GM12878 (cell line): ENCODE data around the gene MROH7. TPM values are rescaled to one million over a fixed set of nuclear protein-coding genes. Genes with fewer than 3 reads are reported as not detected.

Experiments used
- ATAC-seq: fragments of 200-7000 bp; cut with Tn5 transposase; 3 replicates; pipeline ENCODE4 v1.9.1; 2020; ENCODE audit warnings: mild to moderate bottlenecking, moderate library complexity
- BruUV-seq: library from RNA; stranded (reverse); fragments of 400-500 nt; replicated peaks from 2 replicates; lab custom pipeline; 2021; lab: Mats Ljungman, UMichigan
- CTCF ChIA-PET: fragments of 300-600 bp; sonication (Branson Sonifier 250); formaldehyde crosslinking; extraction: SDS; loops from one replicate; lab custom pipeline; 2021; ENCODE audit warnings: inconsistent platforms; lab: Yijun Ruan, JAX
- POLR2A ChIA-PET: fragments of 350-600 bp; formaldehyde crosslinking; extraction: SDS; loops from one replicate; lab custom pipeline; 2021; ENCODE audit warnings: inconsistent platforms; lab: Charles Lee
- RAD21 ChIA-PET: fragments of 300-600 bp; sonication (Branson Sonifier 250); formaldehyde crosslinking; loops from one replicate; lab custom pipeline; 2023; ENCODE audit warnings: antibody characterized with exemption; ENCODE audit not compliant: unreplicated experiment; lab: Charles Lee
- SMC1A ChIA-PET: fragments of 300-600 bp; sonication (Branson Sonifier 250); formaldehyde crosslinking; loops from one replicate; lab custom pipeline; 2023; ENCODE audit not compliant: unreplicated experiment, uncharacterized antibody; lab: Charles Lee
- DNase-seq: peaks from one replicate; pipeline ENCODE4 v3.0.0-alpha.2; 2011; ENCODE audit warnings: low read depth, low spot score
- FAIRE-seq: peaks from 3 replicates; lab custom pipeline; 2011; peaks lifted over from hg19 to GRCh38; lab: Jason Lieb, UNC
- H2AFZ ChIP-seq: 2 replicates; pipeline ENCODE4 v1.6.0; 2011; ENCODE audit warnings: low read depth, low read length, control low read depth; ENCODE audit not compliant: control insufficient read depth
- H3K27ac ChIP-seq: 2 replicates; pipeline ENCODE4 v1.5.1; 2011; ENCODE audit warnings: control low read depth; ENCODE audit not compliant: control insufficient read depth, insufficient read depth
- H3K27me3 ChIP-seq, 2 experiments: replicated peaks in 1 of 2; 2 replicates each; pipeline versions ENCODE4 v1.6.0 to v1.6.1; 2011; ENCODE audit warnings: low read length in 1 of 2; ENCODE audit not compliant: control insufficient read depth in 2 of 2, insufficient read depth in 2 of 2
- H3K36me3 ChIP-seq, 2 experiments: 2 replicates each; pipeline ENCODE4 v1.5.1; 2011; ENCODE audit warnings: low read length in 1 of 2; ENCODE audit not compliant: control insufficient read depth in 2 of 2, insufficient read depth in 2 of 2
- H3K4me1 ChIP-seq: 2 replicates; pipeline ENCODE4 v1.6.1; 2011; ENCODE audit warnings: mild to moderate bottlenecking, low read length, moderate library complexity, mixed read lengths; ENCODE audit not compliant: control insufficient read depth, insufficient read depth
- H3K4me2 ChIP-seq: 2 replicates; pipeline ENCODE4 v1.6.0; 2011; ENCODE audit warnings: control low read depth; ENCODE audit not compliant: control insufficient read depth, insufficient read depth
- H3K4me3 ChIP-seq: fragments of 200-600 bp; sonication (generic); 2 replicates; pipeline ENCODE4 v1.5.1; 2016
- H3K79me2 ChIP-seq: 2 replicates; pipeline ENCODE4 v1.6.0; 2011; ENCODE audit warnings: low read length; ENCODE audit not compliant: control insufficient read depth, insufficient read depth
- H3K9ac ChIP-seq: 2 replicates; pipeline ENCODE4 v1.8.0; 2011; ENCODE audit warnings: low read length, control low read depth, mixed read lengths; ENCODE audit not compliant: control insufficient read depth, insufficient read depth
- H3K9me3 ChIP-seq: replicated peaks from 3 replicates; pipeline ENCODE4 v1.5.1; 2011; ENCODE audit warnings: mild to moderate bottlenecking, low read length; ENCODE audit not compliant: control insufficient read depth, insufficient read depth
- H4K20me1 ChIP-seq: 2 replicates; pipeline ENCODE4 v1.6.0; 2011; ENCODE audit not compliant: control insufficient read depth, insufficient read depth
- ASH2L ChIP-seq: fragments of 300-600, 200-600 bp; sonication (generic); IDR thresholded peaks from 2 replicates; pipeline ENCODE4 v1.6.1; 2017; ENCODE audit warnings: low read depth, mild to moderate bottlenecking, borderline replicate concordance
- BACH1 ChIP-seq: fragments of 450-650 bp; IDR thresholded peaks from 2 replicates; pipeline ENCODE4 v1.6.1; 2017; ENCODE audit warnings: mild to moderate bottlenecking, borderline replicate concordance
- BHLHE40 ChIP-seq, 2 experiments: fragments of 450-650 bp in 1 of 2; IDR thresholded peaks; 2 replicates each; pipeline ENCODE4 v1.6.1; 2011 to 2017; ENCODE audit warnings: low read depth in 2 of 2, borderline replicate concordance in 1 of 2, improper control_type of control experiment in 1 of 2, low read length in 1 of 2, mild to moderate bottlenecking in 1 of 2
- CBFB ChIP-seq: IDR thresholded peaks from 2 replicates; pipeline ENCODE4 v1.6.1; 2016; ENCODE audit warnings: antibody characterized with exemption, low read depth
- CBX5 ChIP-seq: sonication (generic); IDR thresholded peaks from 2 replicates; pipeline ENCODE4 v1.6.1; 2016; ENCODE audit warnings: low read depth, moderate library complexity, mild to moderate bottlenecking, inconsistent platforms
- CREB1 ChIP-seq: IDR thresholded peaks from 2 replicates; pipeline ENCODE4 v1.6.1; 2012; ENCODE audit warnings: low read depth, mild to moderate bottlenecking, inconsistent platforms
- ELK1 ChIP-seq: IDR thresholded peaks from 2 replicates; pipeline ENCODE4 v1.6.1; 2012; ENCODE audit warnings: low read depth, low read length, improper control_type of control experiment
- GABPA ChIP-seq: IDR thresholded peaks from 2 replicates; pipeline ENCODE4 v1.6.1; 2014; ENCODE audit warnings: antibody characterized with exemption, low read depth, mild to moderate bottlenecking, inconsistent platforms
- NBN ChIP-seq: fragments of 450-650 bp; IDR thresholded peaks from 2 replicates; pipeline ENCODE4 v1.6.1; 2016
- NFYA ChIP-seq: IDR thresholded peaks from 2 replicates; pipeline ENCODE4 v1.6.1; 2011; ENCODE audit warnings: low read depth, mild to moderate bottlenecking, low read length, improper control_type of control experiment, borderline replicate concordance
- RB1 ChIP-seq: fragments of 450-650 bp; formaldehyde crosslinking; IDR thresholded peaks from 2 replicates; pipeline ENCODE4 v1.6.1; 2017; ENCODE audit warnings: mild to moderate bottlenecking, borderline replicate concordance
- SKIL ChIP-seq: fragments of 450-650 bp; IDR thresholded peaks from 2 replicates; pipeline ENCODE4 v1.6.1; 2017; ENCODE audit warnings: mild to moderate bottlenecking, low read depth, inconsistent platforms; ENCODE audit not compliant: poor library complexity, severe bottlenecking
- SMAD1 ChIP-seq: fragments of 450-650 bp; IDR thresholded peaks from 2 replicates; pipeline ENCODE4 v1.6.1; 2018; ENCODE audit warnings: mild to moderate bottlenecking, low read depth; ENCODE audit not compliant: partially characterized antibody
- TBL1XR1 ChIP-seq: IDR thresholded peaks from 2 replicates; pipeline ENCODE4 v1.6.1; 2012; ENCODE audit warnings: low read depth, low read length, improper control_type of control experiment
- TCF3 ChIP-seq: IDR thresholded peaks from 2 replicates; pipeline ENCODE4 v1.6.1; 2012; ENCODE audit warnings: low read depth, mild to moderate bottlenecking, low read length, borderline replicate concordance; ENCODE audit not compliant: insufficient read depth
- WGBS: methylation state at CpG from one replicate; pipeline ENCODE4 v1.1.6; 2016; ENCODE audit warnings: low lambda C conversion rate; ENCODE audit not compliant: insufficient replicate concordance, insufficient coverage; ENCODE audit errors: missing lambda C conversion rate; 5-methylcytosine and 5-hydroxymethylcytosine counted together
- in situ Hi-C: fragments of 300-500 bp; cut with MboI; formaldehyde crosslinking; loops from 9 replicates; pipeline ENCODE4 v1.14.3; 2018; ENCODE audit warnings: mixed read lengths
- intact Hi-C: fragments of 100-400 bp; cut with micrococcal nuclease; formaldehyde crosslinking; loops from one replicate; pipeline ENCODE4 v1.14.2; 2022; ENCODE audit not compliant: unreplicated experiment
- polyA plus RNA-seq, 11 experiments: library from polyadenylated mRNA; depleted of rRNA in 4 of 11; unstranded in 6 of 11; stranded (reverse) in 5 of 11; fragments of >200 nt; fragmentation: Nextera tagmentation in 4 of 11; fragmentation: Illumina TruSeq in 1 of 11; extraction: Ambion mirVana in 4 of 11; extraction: Trizol in 1 of 11; gene quantifications; 1 replicate in 1 of 11; 2 replicates in 10 of 11; pipeline versions ENCODE4 v1.2.1 to v1.2.3, GENCODE V29; 2011 to 2016; ENCODE audit warnings: inconsistent platforms in 2 of 11, missing spikeins in 2 of 11, low read depth in 1 of 11
- total RNA-seq, 4 experiments: library from RNA; depleted of rRNA in 3 of 4; stranded (reverse); fragments of >200 nt in 3 of 4; fragmentation: Illumina TruSeq in 1 of 4; extraction: Trizol in 1 of 4; gene quantifications; 2 replicates each; pipeline versions ENCODE4 v1.2.1 to v1.2.3, GENCODE V29; 2013 to 2021

MROH7 gene
- total and polyA plus RNA-seq, 10 of the 15 experiments (the other 5 are each of a cell fraction or from before 2014, with no cell fraction given), result 0.11 TPM; not detected in 9

DNA sequence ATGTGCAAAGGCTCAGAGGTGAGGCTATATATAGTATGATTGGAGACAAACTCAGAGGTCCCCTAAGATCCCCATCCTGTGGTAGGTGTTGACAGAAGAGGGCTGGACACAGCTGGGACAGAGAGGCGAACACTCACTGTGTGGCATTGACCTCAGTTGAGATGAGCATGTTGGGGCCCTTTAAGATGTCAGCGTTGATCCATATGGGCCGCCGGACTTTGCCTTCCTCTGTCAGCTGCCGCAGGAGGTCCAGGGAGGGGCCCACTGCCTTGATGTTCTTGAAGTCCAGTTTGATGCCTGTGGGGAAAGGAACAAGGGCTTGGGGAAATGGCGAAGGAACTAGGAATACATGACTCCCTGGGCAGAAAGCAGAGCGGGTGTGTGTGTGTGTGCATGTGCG lies 27.0 kb upstream of the MROH7 start:
- intact Hi-C loops (no loop called here), in situ Hi-C loops (no loop called here)
- Histone ChIP-seq H3K9ac (no peak overlapping the region), H3K4me3 (no peak overlapping the region), H4K20me1 (no peaks in the 10 kb centered on the region), H3K4me1 (peaks cover 3% of the 10 kb centered on the region; the same call in 1 of the 2 replicates), H3K36me3 (no peaks in the 10 kb centered on the region), H3K27me3 (no peaks in the 10 kb centered on the region), H2AFZ (no peak overlapping the region), H3K9me3 (no peaks in the 10 kb centered on the region), H3K27ac (no peak overlapping the region), H3K4me2 (no peak overlapping the region), H3K79me2 (no peaks in the 10 kb centered on the region)
- TF ChIP-seq RB1 (no peak), BACH1 (no peak), SMAD1 (no peak), CBX5 (no peak), ELK1 (no peak), NFYA (no peak), CBFB (no peak), BHLHE40 (IDR thresholded peaks at IDR 0.05; ENCODE audit: borderline replicate concordance in 1 of 2, low read depth in 2 of 2, low read length in 1 of 2) (no peak), TBL1XR1 (no peak), TCF3 (no peak), CREB1 (no peak), SKIL (no peak), GABPA (no peak), ASH2L (no peak), NBN (no peak)
- DNase-seq (no peak), ATAC-seq (no peak; the same call in 2 of the 3 replicates), FAIRE-seq (no peak)
- WGBS, result 78% methylated on average over 8 of the region's 8 CpGs
- ChIA-PET SMC1A (interaction anchor here (1.2 kb wide), 1 partner anchor 8 kb away, joined by 3 read pairs; no protein-coding TSS in a partner anchor), CTCF (no interaction called here), RAD21 (no interaction called here), POLR2A (no interaction called here)
- BruUV-seq, result no TSS peak
